ENCODE data around the gene CCDC200.

The CCDC200 gene

GRCh38 chr17:43220511-43221125, 7.8 kb downstream of the CCDC200 start:
- Histone ChIP-seq H3K27me3 (ENCODE audit: low read depth, low read length) (no peaks in the 10 kb centered on the region), H3K4me1 (ENCODE audit: low read length) (no peaks in the 10 kb centered on the region), H3K27ac (ENCODE audit: low read length) (no peak overlapping the region), H4K20me1 (ENCODE audit: insufficient read depth, low read length) (no peaks in the 10 kb centered on the region), H3K36me3 (replicated peaks; ENCODE audit: low read depth, low read length) (peaks cover 11% of the 10 kb centered on the region), H3K9ac (ENCODE audit: low read length) (no peak overlapping the region), H2AFZ (ENCODE audit: low read depth, low read length) (no peak overlapping the region), H3K9me3 (ENCODE audit: insufficient read depth, low read length) (no peaks in the 10 kb centered on the region), H3K4me2 (ENCODE audit: low read length) (no peak overlapping the region), H3K79me2 (ENCODE audit: low read length) (no peaks in the 10 kb centered on the region), H3K4me3 (ENCODE audit: low read length) (no peak overlapping the region)
- TF ChIP-seq CTCF (IDR thresholded peaks at IDR 0.05; ENCODE audit: low read depth, low read length) = no peak
- TF ChIP-seq EZH2phosphoT487 (IDR thresholded peaks at IDR 0.05; ENCODE audit: low read depth) = no peak

- no peak overlapping the region for H3K9ac ChIP-seq (ENCODE audit: low read length)
- H3K27ac ChIP-seq (ENCODE audit: low read length) = no peak overlapping the region
- no peaks in the 10 kb centered on the region for H4K20me1 ChIP-seq (ENCODE audit: insufficient read depth, low read length)
- H3K27me3 ChIP-seq (ENCODE audit: low read depth, low read length) = no peaks in the 10 kb centered on the region
- no peaks in the 10 kb centered on the region for H3K4me1 ChIP-seq (ENCODE audit: low read length)
- H3K9me3 ChIP-seq (ENCODE audit: insufficient read depth, low read length) = no peaks in the 10 kb centered on the region
- H3K4me2 ChIP-seq (ENCODE audit: low read length) = no peak overlapping the region
- H3K36me3 ChIP-seq (replicated peaks; ENCODE audit: low read depth, low read length) = peaks cover 14% of the 10 kb centered on the region
- TF ChIP-seq CTCF (IDR thresholded peaks at IDR 0.05; ENCODE audit: low read depth, low read length) = no peak
- TF ChIP-seq EZH2phosphoT487 (IDR thresholded peaks at IDR 0.05; ENCODE audit: low read depth) = no peak
- no peak overlapping the region for H3K4me3 ChIP-seq (ENCODE audit: low read length)
- no peaks in the 10 kb centered on the region for H3K79me2 ChIP-seq (ENCODE audit: low read length)
- H2AFZ ChIP-seq (ENCODE audit: low read depth, low read length) = no peak overlapping the region
Measured at GRCh38 chr17:43219746-43220380, 8.6 kb downstream of the CCDC200 start.

DNA sequence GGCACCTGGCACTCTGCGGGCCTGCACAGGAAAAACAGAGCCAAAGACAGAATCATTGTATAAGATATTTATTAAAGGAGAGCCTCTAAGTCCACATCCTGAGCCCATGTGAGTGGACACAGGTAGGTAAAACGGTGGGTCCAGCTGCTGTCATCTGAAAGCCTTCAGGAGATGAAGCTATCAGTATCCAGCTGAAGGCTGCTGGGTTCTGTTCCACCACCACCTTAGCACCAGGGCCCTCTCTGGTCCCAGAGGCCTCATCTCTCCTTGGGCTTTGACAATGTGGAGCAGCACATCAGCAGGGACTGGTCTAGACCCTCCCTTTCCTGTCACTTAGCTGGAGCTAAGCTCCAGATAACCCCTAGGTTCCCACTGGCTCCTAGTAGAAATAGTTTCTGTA, 9.4 kb downstream of the CCDC200 start:
- no peak for TF ChIP-seq EZH2phosphoT487 (IDR thresholded peaks at IDR 0.05; ENCODE audit: low read depth)
- no peak for TF ChIP-seq CTCF (IDR thresholded peaks at IDR 0.05; ENCODE audit: low read depth, low read length)
- no peaks in the 10 kb centered on the region for H4K20me1 ChIP-seq (ENCODE audit: insufficient read depth, low read length)

DNA sequence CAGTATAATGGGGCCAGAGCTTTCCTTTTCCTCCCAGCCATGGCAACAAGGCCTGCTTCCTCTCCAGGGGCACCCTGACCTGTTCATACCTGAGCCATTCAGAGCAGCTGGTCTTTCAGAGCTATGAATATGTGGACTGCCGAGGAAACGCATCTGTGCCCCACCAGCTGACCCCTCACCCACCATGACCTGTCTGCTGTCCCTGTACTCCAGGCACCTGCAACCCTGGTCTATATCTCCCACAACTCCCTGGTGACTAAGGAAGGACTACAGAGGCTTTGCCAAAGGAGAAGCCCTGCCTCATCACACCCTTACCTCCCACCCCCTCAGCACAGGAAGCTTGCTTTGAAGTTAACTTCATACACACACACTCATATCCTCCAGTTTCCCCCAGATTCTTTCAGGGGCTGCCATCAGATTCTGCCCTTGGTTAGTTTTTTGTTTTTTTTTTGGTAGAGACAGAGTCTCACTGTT, 10.8 kb downstream of the CCDC200 start:
- Histone ChIP-seq H3K4me3 (ENCODE audit: low read length) (no peak overlapping the region), H3K79me2 (ENCODE audit: low read length) (0 out of 2 replicates have a peak, but pooled peaks cover 5% of the 10 kb centered on the region), H3K27me3 (ENCODE audit: low read depth, low read length) (no peaks in the 10 kb centered on the region), H2AFZ (ENCODE audit: low read depth, low read length) (no peak overlapping the region), H3K4me1 (ENCODE audit: low read length) (peaks cover 8% of the 10 kb centered on the region), H3K9me3 (ENCODE audit: insufficient read depth, low read length) (no peaks in the 10 kb centered on the region), H4K20me1 (ENCODE audit: insufficient read depth, low read length) (no peaks in the 10 kb centered on the region), H3K9ac (ENCODE audit: low read length) (no peak overlapping the region), H3K36me3 (replicated peaks; ENCODE audit: low read depth, low read length) (peaks cover 24% of the 10 kb centered on the region), H3K27ac (ENCODE audit: low read length) (no peak overlapping the region), H3K4me2 (ENCODE audit: low read length) (no peak overlapping the region)
- TF ChIP-seq CTCF (IDR thresholded peaks at IDR 0.05; ENCODE audit: low read depth, low read length) = no peak
- TF ChIP-seq EZH2phosphoT487 (IDR thresholded peaks at IDR 0.05; ENCODE audit: low read depth) = no peak

More for the DNA sequence above, 9.4 kb downstream of the CCDC200 start:
- Histone ChIP-seq H3K27me3 (ENCODE audit: low read depth, low read length) (no peaks in the 10 kb centered on the region), H3K79me2 (ENCODE audit: low read length) (no peaks in the 10 kb centered on the region), H3K4me1 (ENCODE audit: low read length) (no peaks in the 10 kb centered on the region), H3K36me3 (replicated peaks; ENCODE audit: low read depth, low read length) (peaks cover 17% of the 10 kb centered on the region), H3K4me3 (ENCODE audit: low read length) (no peak overlapping the region), H3K4me2 (ENCODE audit: low read length) (no peak overlapping the region), H3K27ac (ENCODE audit: low read length) (no peak overlapping the region), H3K9me3 (ENCODE audit: insufficient read depth, low read length) (no peaks in the 10 kb centered on the region), H3K9ac (ENCODE audit: low read length) (no peak overlapping the region), H2AFZ (ENCODE audit: low read depth, low read length) (no peak overlapping the region)
